DMS53 treated with DMSO at 0.1 percent for 48 hours (cell line): ENCODE measurements around the gene LPIN2.

Experiments used
- DNase-seq: peaks from one replicate; lab custom pipeline; 2025; ENCODE audit not compliant: unreplicated experiment; lab: John Stamatoyannopoulos, UW

Gene LPIN2

DNA sequence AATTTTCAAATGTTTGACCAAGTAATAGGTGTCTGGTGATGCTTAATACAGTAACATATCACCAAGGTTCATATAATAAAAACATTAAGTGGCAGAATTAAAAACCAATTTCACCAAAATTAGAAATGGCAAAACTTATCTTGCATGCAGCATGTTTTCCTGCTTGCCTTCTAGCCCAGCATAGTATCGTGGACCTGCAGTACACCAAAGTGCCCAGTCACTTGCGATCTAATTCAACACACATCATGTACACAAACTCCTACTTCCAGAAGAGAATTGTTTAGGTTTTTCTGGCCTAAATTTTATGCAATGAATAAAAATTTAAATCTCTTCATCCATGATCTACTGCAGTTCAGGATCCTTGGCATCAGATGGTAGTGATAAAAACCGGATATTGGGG, 28.9 kb downstream of the LPIN2 start:
- DNase-seq, result no peak

DNA sequence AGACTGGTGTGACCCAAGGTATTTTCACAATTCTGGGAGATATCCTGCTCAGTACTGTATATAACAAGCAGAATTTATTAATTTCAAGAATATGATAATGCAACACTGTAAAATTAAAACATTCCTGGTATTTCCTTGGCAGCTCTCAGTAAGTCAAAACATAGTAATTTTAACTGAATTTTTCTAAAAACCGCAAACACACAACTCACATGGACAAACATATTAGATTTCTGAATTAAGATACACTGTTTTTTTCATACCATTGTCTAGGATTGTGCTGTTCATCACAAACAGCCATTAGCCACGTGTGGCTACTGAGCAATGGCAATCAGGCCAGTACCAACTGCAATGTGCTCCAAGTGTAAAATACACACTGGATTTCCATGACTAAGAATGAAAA, 29.6 kb downstream of the LPIN2 start:
- no peak for DNase-seq

DNA sequence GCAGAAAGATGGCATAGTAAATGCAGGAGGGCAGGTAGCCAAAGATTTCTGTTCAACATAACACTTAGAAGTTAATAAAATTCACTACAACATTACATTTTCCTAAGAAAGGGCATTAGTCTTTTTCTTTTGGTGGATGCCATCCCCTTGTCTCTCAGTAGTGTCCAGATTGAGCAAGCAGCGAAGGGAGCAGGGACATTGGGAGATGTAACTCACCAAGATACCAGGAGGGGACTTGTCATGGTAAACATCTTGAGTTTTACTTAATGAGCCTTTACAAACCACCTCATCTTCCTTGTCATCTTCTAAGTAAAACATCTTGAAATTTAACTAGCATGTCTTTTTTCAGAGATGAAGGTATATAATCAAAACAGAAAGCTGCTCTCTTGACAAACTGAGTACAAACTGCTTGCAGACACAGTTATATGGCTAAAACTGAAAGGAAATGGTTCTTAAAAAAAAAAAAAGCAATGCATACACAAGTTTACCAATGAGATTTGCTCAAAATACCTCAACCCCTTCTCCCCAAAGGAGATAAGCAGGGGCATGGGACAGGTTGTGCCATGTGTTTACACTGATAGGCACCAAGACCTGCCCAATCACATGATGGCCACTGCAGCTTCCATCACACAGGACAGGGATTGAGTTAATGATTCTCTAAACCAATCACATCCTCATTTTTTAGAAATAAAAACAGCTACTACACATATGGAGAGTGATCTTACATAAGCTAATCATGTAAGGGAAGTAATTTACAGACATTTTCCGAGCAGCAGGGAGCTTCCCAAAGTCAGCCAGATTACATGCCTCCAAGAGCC, 30.3 kb downstream of the LPIN2 start:
- no peak for DNase-seq

DNA sequence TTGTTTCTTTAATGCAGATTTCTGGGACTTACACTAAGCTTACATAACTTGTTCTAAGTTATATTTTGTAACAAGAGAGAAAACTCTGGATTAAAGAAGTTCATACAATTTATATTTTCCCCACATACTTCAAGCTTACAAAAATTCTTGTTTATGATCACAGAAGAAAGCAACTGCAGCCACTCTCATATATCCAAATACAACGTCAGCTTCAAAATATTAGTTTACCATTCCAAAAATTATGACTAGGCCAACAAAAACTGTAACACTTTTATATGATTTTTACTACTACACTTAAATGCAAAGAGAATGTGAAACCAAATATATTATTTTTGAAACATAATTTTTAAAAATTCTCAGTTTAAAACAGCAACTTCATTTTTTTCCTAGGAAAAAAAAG, 30.9 kb downstream of the LPIN2 start:
- no peak for DNase-seq

DNA sequence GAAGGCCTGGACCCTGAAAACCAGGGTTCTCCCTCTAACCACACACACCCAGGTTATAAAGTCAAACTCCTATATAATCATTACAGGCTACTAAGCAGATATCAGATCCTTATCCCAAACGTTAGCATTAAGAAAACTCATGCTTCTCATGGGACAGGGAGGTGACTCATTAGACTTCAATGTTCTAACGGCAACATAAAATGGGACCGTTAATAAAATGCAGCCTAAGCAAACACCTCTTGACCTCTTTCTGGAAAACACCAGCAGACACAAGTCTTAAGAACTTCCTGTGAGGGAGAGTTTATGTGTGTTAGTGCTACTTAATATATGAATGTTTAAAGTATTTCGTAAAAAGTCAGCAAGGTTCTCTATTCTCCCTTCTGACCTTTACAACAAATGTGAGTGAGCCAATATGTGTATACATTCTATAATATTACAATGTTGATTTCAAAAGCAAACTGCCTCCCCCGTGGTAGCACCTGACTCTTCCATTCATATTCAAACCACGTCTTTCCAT, 31.7 kb downstream of the LPIN2 start:
- DNase-seq, result peak; percentile 21

DNA sequence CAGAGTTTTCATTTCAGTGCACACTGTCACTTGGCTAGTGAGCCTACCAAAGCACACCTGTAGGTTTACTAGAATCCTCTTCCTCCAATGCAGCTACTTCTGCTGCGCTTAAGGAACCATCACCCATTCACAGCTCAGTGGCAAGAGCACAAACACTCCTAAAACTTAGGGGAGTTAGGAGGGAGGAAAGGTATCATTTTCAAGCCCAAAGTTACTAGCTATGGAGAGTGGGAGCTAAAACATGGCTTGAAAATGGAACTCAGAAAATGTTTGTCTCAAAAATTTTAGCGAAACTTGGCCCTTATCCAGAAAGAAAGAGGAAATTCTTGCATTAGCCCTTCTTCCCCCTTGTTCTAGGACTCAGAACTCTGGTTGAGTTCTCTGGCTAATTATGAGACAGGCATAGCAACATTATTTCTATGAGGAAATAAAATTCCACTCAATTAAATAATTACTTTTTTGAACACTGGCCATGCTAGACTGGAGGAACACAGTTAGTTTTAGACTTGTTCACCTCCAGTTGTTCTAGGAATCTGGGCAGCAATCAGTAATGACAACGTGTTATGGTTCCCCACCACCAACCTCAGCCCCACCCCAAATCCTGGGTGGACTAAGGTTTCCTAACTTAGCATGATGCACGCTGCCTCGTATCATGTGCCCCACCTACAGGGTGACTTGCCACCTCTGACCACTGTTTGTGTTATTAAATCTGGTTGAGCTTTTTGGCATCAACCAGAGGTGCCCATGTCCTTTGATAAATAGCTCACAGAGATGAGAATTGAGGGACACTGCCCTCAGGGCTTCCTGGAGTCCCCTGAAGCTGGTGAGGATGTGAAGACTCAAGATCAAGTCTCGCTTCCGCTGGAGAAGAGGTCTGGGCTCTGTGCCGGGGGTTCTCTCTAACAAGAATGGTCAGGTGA, 32.8 kb downstream of the LPIN2 start:
- DNase-seq, result no peak

DNA sequence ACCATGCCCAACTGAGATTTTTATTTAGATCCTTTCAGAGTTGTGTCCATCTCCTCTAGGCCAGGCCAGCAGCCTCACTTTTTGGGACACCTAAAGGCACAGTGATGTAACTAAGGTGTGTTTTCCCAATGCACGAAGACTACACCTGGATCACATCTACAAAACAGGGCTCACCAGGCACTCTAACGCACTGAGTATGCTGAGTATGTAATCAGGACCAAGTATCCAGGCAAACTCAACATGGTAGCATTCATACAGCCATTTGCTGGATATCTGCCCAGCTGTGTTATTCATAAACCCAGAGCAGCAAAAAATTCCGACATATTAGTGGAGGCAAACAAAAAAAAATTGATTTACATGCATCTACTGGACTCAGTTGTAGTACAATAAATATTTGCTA, 33.8 kb downstream of the LPIN2 start:
- no peak for DNase-seq

DNA sequence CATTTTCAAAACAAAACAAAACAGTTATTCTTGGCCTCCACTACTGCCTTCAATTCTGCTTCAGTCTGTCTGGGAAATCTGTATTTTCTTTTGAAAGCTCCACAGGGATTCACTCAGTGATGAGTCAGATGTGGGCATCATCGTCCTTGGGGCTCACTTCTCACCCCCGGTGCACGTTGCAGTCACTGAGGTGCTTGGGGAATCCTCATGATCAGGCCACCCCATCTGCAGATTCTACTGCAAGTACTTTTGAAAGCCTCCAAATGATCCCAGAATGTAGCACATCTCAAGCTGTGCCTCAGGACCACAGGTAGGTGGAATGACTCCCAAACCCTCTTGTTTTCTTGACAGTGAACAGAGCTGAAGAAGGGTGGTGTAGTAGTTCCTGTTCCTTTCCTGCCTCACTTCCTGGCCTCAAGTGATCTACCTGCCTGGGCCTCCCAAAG, 34.3 kb downstream of the LPIN2 start:
- no peak for DNase-seq

DNA sequence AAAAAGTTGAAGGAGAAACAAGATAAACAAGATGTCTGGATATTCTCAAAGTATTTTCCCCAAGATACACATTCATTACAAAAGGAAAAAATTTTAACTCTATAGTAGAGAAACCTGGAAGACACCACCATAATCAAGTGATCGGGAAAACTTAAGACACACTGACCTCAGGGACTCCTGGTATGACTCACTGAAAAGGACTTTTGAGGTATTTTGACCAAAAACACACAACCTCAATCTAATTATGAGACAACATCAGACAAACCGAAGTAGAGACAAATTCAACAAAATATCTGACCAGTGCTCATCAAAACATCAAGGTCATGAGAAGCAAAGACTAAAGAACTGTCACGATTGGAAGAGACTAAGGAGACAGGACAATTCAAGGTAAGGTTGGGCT, 34.7 kb downstream of the LPIN2 start:
- no peak for DNase-seq

DNA sequence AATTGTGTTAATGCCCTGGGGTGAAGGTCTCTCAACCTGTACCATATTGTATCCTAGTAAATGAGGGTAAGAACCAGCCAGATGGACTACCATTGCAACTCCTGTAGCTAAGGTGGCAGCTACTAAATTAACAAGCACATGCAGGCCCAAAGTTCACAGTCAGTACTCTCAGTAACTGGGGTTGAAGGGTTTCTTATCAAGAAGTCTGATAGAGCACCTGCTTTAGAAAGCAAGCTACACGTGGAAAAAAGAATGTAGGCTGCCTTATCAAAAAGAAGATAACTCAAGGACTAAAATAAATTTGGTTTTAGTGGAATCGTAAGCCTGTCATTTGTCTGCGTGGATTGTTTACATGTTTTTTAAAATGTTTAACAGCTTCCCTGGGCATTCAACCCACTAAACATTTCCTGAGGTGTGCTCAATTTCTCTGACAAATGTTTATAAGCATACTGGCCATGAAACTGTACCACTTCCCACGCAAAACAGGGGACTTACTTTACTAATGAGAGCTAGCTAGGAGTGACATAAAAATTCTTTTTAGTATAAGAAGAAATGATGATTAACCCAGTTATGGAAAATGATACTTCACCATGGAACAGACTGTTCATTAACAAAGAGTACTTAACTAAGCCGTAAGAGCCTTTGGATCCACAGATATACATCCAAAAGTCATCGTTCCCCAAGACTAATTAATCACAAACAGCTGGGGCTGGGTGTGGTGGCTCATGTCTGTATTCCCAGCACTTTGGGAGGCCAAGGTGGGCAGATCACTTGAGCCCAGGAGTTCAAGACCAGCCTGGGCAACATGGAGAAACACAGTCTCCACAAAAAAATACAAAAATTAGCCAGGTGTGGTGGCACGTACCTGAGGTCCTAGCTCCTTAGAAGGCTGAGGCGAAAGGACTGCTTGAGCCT, 36.5 kb downstream of the LPIN2 start:
- no peak for DNase-seq

DNA sequence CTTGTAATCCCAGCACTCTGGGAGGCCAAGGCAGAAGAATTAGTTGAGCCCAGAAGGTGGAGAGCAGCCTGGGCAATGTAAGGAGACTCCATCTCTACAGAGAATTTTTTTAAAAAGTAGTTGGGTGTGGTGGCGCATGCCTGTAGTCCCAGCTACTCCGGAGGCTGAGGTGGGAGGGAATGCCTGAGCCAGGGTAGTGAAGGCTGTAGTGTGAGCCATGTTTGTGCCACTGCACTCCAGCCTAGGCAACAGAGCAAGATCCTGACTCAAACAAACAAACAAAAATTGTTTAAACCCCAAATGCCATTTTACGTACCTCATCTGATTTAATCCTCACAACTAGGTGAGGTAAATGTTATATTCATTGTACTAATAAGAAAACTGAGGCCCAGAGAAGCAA, 38.2 kb downstream of the LPIN2 start:
- no peak for DNase-seq

DNA sequence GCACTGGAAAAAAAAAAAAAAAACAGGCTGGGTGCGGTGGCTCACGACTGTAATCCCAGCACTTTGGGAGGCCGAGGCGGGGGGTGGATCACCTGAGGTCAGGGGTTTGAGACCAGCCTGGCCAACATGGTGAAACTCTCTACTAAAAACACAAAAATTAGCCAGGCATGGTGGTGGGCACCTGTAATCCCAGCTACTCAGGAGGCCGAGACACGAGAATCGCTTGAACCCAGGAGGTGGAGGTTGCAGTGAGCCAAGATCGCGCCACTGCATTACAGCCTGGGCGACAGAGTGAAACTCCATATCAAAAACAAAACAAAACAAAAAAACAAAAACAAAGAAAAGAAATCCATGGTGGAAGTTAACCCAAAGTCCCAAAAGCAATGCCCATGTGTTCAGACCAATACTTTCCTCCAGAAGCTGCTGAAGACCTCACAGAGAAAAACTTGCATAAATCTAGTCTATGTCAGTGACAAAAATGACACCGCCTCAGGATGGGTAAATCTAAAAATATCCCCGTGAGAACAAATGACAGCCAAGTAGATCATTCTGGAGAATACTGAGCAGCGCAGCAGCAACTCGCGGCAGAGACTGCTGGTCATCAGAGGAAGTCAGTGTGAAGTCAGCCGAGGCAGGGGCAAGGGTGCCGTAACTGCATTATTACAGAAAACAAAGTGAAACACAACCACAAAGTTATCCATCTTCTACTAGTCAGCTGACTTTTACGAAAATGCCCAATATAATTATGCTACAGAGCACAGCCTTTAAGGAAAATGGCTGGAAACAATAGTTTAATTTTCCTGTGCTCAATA, 41.0 kb downstream of the LPIN2 start:
- DNase-seq, result no peak

DNA sequence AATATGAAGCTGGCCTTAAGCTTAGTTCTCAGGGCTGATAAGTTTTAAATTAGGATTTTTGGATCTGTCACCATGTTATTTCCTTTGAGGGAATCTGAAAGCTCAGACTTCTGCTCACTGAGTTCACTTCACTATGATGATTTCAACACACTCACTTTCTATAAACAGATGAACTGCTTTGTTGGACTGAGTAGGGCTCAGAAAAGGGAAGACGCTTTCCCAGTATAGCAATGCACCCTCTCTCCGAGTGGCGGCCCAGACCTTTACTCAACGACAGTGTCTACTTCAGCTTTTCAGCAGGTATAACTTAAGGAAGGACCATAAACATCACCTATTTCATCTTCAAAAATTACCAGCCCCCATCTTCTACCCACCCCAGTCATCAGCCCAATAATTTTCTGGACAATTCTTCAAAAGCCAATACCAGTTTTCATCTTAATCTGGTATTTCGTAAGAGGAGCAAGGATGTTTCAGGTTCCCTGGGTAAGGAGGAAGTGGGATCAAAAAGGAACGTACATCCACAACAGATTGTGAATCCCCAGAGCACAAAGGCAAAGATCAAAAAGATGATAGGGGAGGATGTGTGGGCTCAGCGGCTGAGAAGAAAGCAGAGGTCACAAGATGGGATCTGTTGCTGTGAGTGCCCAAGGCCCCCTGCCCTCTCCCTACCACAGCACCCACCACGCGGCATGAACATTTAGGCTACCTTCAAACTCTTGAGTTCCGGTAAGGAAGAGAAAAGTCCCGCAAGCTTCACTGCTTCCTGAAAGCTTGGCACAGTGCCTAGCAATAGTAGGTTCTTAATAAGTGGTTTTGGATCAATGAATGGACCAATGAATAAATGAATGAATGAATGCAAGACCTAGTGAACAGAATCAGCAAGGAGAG, 41.9 kb downstream of the LPIN2 start:
- no peak for DNase-seq

DNA sequence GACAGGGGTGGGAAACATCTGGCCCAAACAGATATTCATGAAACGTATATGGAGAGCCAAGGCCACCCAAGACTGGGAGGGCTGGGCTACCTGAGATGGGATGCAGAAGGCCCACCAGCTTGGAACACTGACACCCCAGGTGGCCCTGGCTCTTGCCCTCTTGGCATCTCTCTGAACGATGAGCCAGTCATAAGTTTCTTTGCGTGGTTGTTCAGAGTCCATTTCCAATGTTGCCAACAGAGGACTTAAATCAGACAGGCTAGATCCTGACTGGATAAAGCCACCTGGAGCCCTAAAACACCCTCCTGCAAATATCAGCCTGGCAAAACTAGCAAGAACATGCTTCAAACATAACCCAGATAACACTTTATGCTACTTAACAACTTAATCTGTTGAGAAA, 42.6 kb downstream of the LPIN2 start:
- DNase-seq, result no peak

DNA sequence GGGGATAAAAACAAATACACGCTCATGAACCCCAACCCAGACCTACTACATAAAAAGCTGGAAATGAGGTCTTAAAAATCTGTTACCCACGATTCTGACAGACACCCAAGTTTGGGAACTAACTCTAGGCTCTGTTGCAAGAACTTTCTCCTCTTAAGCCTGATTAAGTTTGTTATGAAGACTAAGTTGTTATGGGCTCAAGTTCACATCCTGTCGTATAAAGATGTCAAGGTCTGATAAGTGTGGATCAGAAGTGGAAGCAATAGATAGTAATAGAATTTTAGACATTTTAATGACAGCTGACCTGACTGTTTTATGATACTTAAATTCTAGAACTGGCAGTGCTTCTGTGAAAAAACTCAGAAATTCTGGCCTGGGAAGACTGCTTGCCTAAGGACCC, 43.2 kb downstream of the LPIN2 start:
- DNase-seq, result no peak

DNA sequence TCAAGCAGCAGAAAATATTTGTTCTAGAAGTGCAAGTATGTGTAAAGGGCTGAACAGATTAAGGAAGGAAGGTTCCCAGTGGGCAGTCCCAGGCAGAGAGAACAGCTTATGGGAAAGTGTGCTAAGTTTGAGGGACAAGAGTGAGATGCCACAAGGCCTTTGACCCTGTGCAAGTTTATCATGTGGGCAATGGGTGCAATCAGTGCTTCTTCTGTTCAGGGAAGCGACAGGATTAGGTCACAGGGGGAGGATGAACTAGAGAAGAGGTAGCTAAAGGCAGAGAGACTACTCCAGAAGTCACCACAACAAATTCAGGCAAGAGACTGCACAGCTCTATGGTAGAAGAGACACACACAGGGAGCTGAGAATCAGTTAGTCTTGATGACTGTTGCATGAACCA, 44.3 kb downstream of the LPIN2 start:
- no peak for DNase-seq

DNA sequence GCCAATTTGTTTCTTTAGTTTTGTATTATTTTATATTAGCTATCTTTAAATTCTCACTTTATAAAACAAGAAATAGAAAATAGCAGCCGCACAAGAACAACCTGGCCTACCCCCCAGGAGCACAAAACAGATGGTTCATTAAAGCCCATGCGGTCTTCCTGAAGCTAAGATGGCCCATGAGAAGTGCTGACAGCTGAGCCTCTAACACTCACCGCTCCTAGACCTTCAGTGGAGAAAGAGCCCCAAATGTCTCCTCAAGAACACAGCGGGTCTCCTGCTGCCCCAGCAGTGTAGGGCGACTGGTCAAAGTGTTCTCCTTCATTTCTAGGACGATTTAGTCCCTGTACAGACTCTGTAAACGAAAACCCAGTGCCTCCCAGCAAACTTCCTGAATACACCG, 45.1 kb downstream of the LPIN2 start:
- DNase-seq, result no peak

DNA sequence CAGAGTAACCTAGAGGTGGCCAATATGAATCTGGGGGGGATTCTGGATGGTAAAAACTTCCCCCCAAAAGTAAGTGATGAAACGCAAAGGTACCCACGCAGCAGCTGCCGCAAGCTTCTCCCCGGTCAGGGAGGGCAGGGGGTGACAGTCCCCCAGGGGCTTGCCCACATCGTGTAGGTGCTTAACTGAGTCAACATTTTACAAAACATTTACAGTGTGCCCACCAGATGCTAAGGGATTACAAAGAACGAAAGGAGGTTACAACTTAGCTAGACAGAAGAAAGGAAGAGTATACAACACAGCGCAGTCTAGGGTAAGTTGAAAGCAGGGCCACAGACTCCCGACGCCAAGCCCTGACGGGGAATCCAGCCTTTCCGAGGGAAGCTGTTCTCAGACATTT, 45.6 kb downstream of the LPIN2 start:
- DNase-seq, result no peak

DNA sequence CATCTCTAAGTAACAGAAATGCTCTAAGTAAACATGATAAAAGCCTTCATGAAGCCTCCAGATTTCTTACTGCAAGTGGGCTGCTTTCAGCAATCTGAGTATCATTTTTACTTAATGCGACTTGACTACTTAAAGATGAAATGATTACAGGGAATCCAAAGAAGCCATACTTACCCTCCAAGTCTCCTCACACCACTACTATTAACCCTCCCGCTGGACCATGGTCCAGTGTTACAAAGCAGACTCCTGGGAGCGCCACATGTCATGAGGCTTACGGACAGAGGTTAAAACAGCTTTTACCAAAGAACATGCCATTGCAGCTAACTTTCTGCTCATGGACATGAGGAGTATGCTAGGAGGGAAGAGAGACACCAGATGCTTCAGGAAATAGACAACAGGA, 46.4 kb downstream of the LPIN2 start:
- no peak for DNase-seq
